GM20000 (cell line): Measurements from ENCODE around the gene KRT36.
A peak's percentile ranks its signal among the peaks of the same experiment; 100 is the strongest.

Source experiments
- DNase-seq: peaks from one replicate; pipeline ENCODE4 v3.0.0; 2012; ENCODE audit warnings: low spot score
- CTCF ChIP-seq: IDR thresholded peaks from 2 replicates; pipeline ENCODE4 v1.5.1; 2012; ENCODE audit warnings: mild to moderate bottlenecking, control low read depth; ENCODE audit errors: extremely low read depth, missing control alignments

The KRT36 gene

GRCh38 chr17:41496803-41497484, 7.2 kb upstream of the KRT36 start:
- peak; percentile 37 for TF ChIP-seq CTCF
- peak; percentile 60 for DNase-seq

- no peak for DNase-seq
- no peak for TF ChIP-seq CTCF
These were observed 4.8 kb upstream of the KRT36 start for GRCh38 chr17:41494524-41494923.

- TF ChIP-seq CTCF: no peak
- no peak for DNase-seq
These were observed 3.1 kb upstream of the KRT36 start for GRCh38 chr17:41492771-41493170.

- TF ChIP-seq CTCF: no peak
- DNase-seq: no peak
These were observed 2.6 kb upstream of the KRT36 start for GRCh38 chr17:41492351-41492750.

- TF ChIP-seq CTCF: no peak
- DNase-seq: no peak
These were observed 1.8 kb upstream of the KRT36 start for GRCh38 chr17:41491476-41491875.

GRCh38 chr17:41490000-41490990, 585 bp upstream of the KRT36 start:
- no peak for DNase-seq
- TF ChIP-seq CTCF: no peak

- peak; percentile 38 for DNase-seq
- peak; percentile 64 for TF ChIP-seq CTCF
These were observed 2.7 kb downstream of the KRT36 start for GRCh38 chr17:41486809-41487530.
